Progenitor cell of endocrine pancreas (in vitro differentiated cells): ENCODE data around the gene SBK1. TPM values are rescaled to one million over a fixed set of nuclear protein-coding genes. Genes with fewer than 3 reads are reported as not detected.

Experiments
- DNase-seq: peaks from one replicate; pipeline ENCODE4 v3.0.0; 2021; ENCODE audit warnings: low spot score; ENCODE audit not compliant: unreplicated experiment
- H3K27ac Mint-ChIP-seq: 2 replicates; pipeline ENCODE4 v1.8.0; 2021; ENCODE audit warnings: mild to moderate bottlenecking, moderate library complexity, mixed read lengths
- H3K27me3 Mint-ChIP-seq: 2 replicates; pipeline ENCODE4 v1.8.0; 2021; ENCODE audit warnings: mixed read lengths
- H3K36me3 Mint-ChIP-seq: 2 replicates; pipeline ENCODE4 v1.8.0; 2022; ENCODE audit warnings: mixed read lengths; ENCODE audit not compliant: insufficient read depth
- H3K4me1 Mint-ChIP-seq: 2 replicates; pipeline ENCODE4 v1.8.0; 2021; ENCODE audit warnings: low read depth, mixed read lengths
- H3K4me3 Mint-ChIP-seq: 2 replicates; pipeline ENCODE4 v1.8.0; 2021; ENCODE audit warnings: low read depth, mild to moderate bottlenecking, moderate library complexity, mixed read lengths
- H3K9me3 Mint-ChIP-seq: 2 replicates; pipeline ENCODE4 v1.8.0; 2021; ENCODE audit warnings: low read depth, mixed read lengths
- total RNA-seq: library from RNA; stranded (reverse); gene quantifications from 2 replicates; pipeline ENCODE4 v1.2.1, GENCODE V29; 2021
- TF ChIP-seq, protein P1 (sequence below): fragments of 200-600 bp; sonication (generic); IDR thresholded peaks from one replicate; pipeline ENCODE4 v1.5.0; 2021; ENCODE audit warnings: antibody characterized with exemption, mild to moderate bottlenecking; ENCODE audit not compliant: unreplicated experiment

Gene SBK1
- total RNA-seq, 1 donor from 2014 or later: 91.2 TPM

DNA sequence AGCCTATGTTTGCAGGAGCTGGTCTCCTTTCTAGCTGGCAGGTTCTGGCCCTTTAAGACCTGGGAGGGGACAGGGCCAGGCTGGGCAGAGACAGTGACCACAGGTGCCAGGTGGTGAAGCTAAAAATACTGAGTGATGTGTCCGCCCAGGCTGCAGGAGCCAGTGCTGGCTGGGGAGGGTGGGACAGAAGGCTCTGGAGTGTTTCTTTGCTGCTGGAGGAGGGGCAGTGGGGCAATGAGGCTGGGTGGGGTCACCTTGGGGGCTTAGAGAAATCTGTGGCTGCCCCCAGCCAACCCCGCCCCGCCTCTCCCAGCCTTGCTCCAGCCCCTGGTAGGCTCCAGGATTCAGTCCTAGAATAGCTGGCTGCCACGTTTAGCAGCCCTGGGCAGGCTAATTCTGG is 30.4 kb upstream of the SBK1 start:
- TF ChIP-seq, protein P1, sequence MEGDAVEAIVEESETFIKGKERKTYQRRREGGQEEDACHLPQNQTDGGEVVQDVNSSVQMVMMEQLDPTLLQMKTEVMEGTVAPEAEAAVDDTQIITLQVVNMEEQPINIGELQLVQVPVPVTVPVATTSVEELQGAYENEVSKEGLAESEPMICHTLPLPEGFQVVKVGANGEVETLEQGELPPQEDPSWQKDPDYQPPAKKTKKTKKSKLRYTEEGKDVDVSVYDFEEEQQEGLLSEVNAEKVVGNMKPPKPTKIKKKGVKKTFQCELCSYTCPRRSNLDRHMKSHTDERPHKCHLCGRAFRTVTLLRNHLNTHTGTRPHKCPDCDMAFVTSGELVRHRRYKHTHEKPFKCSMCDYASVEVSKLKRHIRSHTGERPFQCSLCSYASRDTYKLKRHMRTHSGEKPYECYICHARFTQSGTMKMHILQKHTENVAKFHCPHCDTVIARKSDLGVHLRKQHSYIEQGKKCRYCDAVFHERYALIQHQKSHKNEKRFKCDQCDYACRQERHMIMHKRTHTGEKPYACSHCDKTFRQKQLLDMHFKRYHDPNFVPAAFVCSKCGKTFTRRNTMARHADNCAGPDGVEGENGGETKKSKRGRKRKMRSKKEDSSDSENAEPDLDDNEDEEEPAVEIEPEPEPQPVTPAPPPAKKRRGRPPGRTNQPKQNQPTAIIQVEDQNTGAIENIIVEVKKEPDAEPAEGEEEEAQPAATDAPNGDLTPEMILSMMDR: no peak
- peaks cover 24% of the 10 kb centered on the region for H3K27me3 Mint-ChIP-seq
- H3K4me3 Mint-ChIP-seq: no peak overlapping the region
- no peak overlapping the region for H3K27ac Mint-ChIP-seq
- no peak for DNase-seq
- no peaks in the 10 kb centered on the region for H3K9me3 Mint-ChIP-seq
- no peaks in the 10 kb centered on the region for H3K36me3 Mint-ChIP-seq
- H3K4me1 Mint-ChIP-seq: no peaks in the 10 kb centered on the region

DNA sequence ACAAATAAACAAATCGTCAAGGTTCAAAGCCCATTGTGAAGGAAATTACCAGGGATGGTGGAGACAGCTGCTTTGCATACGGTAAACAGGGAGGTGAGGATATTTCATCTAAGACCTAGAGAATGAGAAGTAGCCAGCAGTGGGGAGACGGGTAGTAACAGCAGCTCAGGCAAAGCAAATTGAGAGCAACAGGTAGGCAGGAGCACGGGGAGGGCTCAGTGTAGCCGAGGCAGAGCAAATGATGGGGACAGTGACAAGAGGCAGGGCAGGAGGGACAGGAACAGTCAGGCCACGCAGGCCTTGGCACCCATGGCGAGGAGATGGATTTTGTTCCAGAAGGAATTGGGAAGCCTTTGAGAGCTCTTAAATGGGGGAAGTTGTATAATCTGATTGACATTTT is 29.0 kb upstream of the SBK1 start:
- Mint-ChIP-seq H3K36me3 (no peaks in the 10 kb centered on the region), H3K4me3 (no peak overlapping the region), H3K9me3 (no peaks in the 10 kb centered on the region), H3K27me3 (peaks cover 24% of the 10 kb centered on the region), H3K4me1 (no peaks in the 10 kb centered on the region), H3K27ac (no peak overlapping the region)
- TF ChIP-seq, protein P1: no peak
- no peak for DNase-seq

DNA sequence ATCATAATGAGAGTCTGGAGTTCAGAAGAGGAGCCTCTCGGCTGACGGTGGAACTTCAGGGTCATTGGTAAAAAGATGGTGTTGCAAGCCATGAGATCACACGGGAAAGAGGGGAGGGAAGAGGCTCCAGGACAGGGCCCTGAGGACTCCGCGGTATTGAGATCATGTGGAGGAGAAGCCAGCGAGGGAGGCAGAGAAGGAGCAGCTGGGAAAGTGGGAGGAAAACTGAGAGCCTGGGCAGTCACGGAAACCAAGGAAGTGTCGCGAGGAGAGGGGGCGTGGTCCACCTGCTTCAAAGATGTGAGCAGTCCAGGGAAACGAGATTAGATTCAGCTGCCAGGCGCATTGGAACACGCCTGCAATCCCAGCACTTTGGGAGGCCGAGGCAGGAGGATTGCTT is 27.7 kb upstream of the SBK1 start:
- H3K27ac Mint-ChIP-seq: no peak overlapping the region
- H3K4me1 Mint-ChIP-seq: no peaks in the 10 kb centered on the region
- H3K36me3 Mint-ChIP-seq: no peaks in the 10 kb centered on the region
- peaks cover 22% of the 10 kb centered on the region for H3K27me3 Mint-ChIP-seq
- H3K9me3 Mint-ChIP-seq: no peaks in the 10 kb centered on the region
- no peak for DNase-seq
- TF ChIP-seq, protein P1: no peak
- no peak overlapping the region for H3K4me3 Mint-ChIP-seq

DNA sequence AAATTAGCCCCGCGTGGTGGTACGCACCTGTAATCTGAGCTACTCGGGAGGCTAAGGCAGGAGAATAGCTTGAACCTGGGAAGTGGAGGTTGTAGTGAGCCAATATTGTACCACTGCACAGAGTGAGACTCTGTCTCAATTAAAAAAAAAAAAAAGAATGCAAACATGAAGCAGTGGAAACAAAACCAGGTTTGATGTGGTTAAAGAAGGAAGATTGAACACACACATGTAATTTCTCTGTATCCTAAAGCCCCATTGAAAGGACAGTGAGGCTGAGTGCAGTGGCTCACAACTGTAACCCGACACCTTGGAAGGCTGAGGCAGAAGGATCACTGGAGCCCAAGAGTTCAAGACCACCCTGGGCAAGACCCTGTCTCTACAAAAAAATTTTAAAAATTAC is 26.5 kb upstream of the SBK1 start:
- TF ChIP-seq, protein P1: no peak
- Mint-ChIP-seq H3K9me3 (no peaks in the 10 kb centered on the region), H3K36me3 (no peaks in the 10 kb centered on the region), H3K4me1 (no peaks in the 10 kb centered on the region), H3K4me3 (no peak overlapping the region), H3K27me3 (peaks cover 16% of the 10 kb centered on the region), H3K27ac (no peak overlapping the region)
- DNase-seq: no peak

DNA sequence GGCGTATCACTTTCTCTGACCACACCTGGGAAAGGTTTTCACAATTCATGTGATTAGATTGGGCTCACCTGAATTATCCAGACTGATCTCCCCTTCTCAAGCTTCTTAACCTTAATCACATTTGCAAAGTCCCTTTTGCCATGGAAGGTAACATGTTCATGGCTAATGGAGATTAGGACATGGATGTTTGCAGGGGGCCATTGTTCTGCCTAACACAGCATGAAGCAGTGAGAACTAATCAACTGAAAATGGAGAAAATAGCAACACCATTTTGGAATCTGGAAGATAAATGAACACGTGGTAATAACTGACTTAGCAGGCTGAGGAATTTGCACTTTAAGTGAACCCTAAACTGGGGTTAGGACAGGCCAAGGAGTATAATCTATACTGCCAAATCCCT is 25.0 kb upstream of the SBK1 start:
- DNase-seq: no peak
- Mint-ChIP-seq H3K4me1 (no peaks in the 10 kb centered on the region), H3K4me3 (no peak overlapping the region), H3K36me3 (no peaks in the 10 kb centered on the region), H3K27ac (no peak overlapping the region), H3K9me3 (no peaks in the 10 kb centered on the region), H3K27me3 (peaks cover 17% of the 10 kb centered on the region)
- TF ChIP-seq, protein P1: no peak

DNA sequence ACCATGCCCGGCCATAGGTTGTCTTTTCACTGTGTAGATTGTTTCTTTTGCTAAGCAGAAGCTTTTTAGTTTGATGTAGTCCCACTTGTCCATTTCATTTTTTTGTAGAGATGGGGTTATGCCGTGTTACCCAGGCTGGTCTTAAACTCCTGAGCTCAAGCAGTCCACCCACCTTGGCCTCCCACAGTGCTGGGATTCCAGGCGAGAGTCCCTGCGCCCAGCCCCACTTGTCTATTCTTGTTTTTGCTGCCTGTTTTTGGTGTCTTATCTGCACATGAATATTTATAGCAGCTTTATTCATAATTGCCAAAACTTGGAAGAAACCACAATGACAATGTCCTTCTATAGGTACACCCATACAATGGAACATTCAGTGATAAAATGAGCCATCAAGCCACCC is 18.8 kb upstream of the SBK1 start:
- no peak overlapping the region for H3K4me3 Mint-ChIP-seq
- TF ChIP-seq, protein P1: no peak
- peaks cover 43% of the 10 kb centered on the region for H3K27me3 Mint-ChIP-seq
- DNase-seq: no peak
- no peaks in the 10 kb centered on the region for H3K36me3 Mint-ChIP-seq
- no peak overlapping the region for H3K27ac Mint-ChIP-seq
- H3K4me1 Mint-ChIP-seq: no peaks in the 10 kb centered on the region
- no peaks in the 10 kb centered on the region for H3K9me3 Mint-ChIP-seq
